Right lung (tissue), 5 donors: ENCODE results near the gene POLR1D. TPM values are rescaled to one million over a fixed set of nuclear protein-coding genes. Genes with fewer than 3 reads are reported as not detected.

Source experiments
- DNase-seq, 2 donors: peaks; one replicate each; pipeline ENCODE4 v3.0.0-alpha.2; 2013
- polyA plus RNA-seq, 5 donors: library from polyadenylated mRNA; unstranded; fragments of 120-200 nt; gene quantifications; one replicate each; pipeline versions ENCODE4 v1.2.1 to v1.2.3, GENCODE V29; 2013; ENCODE audit warnings: inconsistent platforms in 1 of 5, low replicate concordance in 1 of 5; ENCODE audit not compliant: insufficient read length in 5 of 5, insufficient read depth in 1 of 5

Gene POLR1D
- polyA plus RNA-seq, 5 donors: 132 to 161 (median 155) TPM

GRCh38 chr13:27666951-27667350 lies 45.3 kb downstream of the POLR1D start:
- DNase-seq: no peak

DNA sequence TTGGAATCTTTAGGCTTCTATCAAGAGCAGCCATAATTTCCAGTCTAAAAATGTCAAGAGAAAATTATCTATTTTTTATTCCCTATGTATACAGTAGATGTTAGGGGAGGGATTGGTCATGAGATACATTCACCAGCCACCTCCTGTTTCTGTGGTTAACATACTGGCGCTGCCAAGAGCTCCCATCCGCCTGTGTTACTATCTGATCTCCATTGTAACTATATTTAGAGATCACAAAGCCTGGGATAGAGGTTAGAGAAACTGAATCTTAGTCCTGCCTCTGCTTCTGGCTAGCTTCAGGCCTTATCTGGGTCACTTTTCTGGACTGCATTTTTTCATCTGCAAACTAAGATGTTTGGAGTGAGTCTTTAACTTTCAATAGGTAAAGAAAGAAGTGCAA lies 46.3 kb downstream of the POLR1D start:
- no peak for DNase-seq

GRCh38 chr13:27670861-27671260 lies 49.2 kb downstream of the POLR1D start:
- no peak for DNase-seq

GRCh38 chr13:27672025-27672424 lies 50.3 kb downstream of the POLR1D start:
- no peak for DNase-seq

Other genes starting within 250 kb of the POLR1D start
- 10 to 100 TPM; 73.3 to 88.2 (median 79.0) TPM for gene GTF3A, start 197.3 kb upstream of the POLR1D start, polyA plus RNA-seq
- 10 to 100 TPM; 62.4 to 76.9 (median 67.0) TPM for gene MTIF3, start 171.3 kb upstream of the POLR1D start, polyA plus RNA-seq
- 10 to 100 TPM; 12.1 to 20.3 (median 17.6) TPM for gene LNX2, start 1.4 kb upstream of the POLR1D start, polyA plus RNA-seq
- gene GSX1, start 170.6 kb downstream of the POLR1D start, polyA plus RNA-seq: not detected